HEK293 (cell line): Measurements from ENCODE around the gene RNF215.

ENCODE experiments used
- CTCF ChIA-PET: fragments of 350-600 bp; formaldehyde crosslinking; extraction: SDS; loops from one replicate; lab custom pipeline; 2021; ENCODE audit warnings: antibody characterized with exemption; lab: Yijun Ruan, JAX
- POLR2A ChIA-PET: fragments of 300-600 bp; formaldehyde crosslinking; extraction: SDS; loops from one replicate; lab custom pipeline; 2020; ENCODE audit warnings: antibody characterized with exemption, inconsistent platforms; lab: Yijun Ruan, JAX
- H3K27ac ChIP-seq: fragments of 200-500 bp; sonication (Bioruptor generic); 2 replicates; pipeline ENCODE4 v1.5.1; 2014; ENCODE audit warnings: low read depth, low read length, control low read depth, inconsistent platforms; ENCODE audit errors: extremely low read depth
- H3K36me3 ChIP-seq, 2 experiments: fragments of 200-500 bp in 1 of 2; sonication (Bioruptor generic) in 1 of 2; 1 replicate in 1 of 2; 2 replicates in 1 of 2; pipeline ENCODE4 v1.5.1; 2014 to 2017; ENCODE audit warnings: inconsistent platforms in 2 of 2, low read length in 2 of 2; ENCODE audit not compliant: control insufficient read depth in 2 of 2, insufficient read depth in 1 of 2
- H3K4me1 ChIP-seq: fragments of 200-500 bp; sonication (Bioruptor generic); 2 replicates; pipeline ENCODE4 v1.5.1; 2014; ENCODE audit warnings: mild to moderate bottlenecking, low read length, inconsistent platforms; ENCODE audit not compliant: control insufficient read depth, insufficient read depth
- H3K4me3 ChIP-seq: 2 replicates; pipeline ENCODE4 v1.5.1; 2011; ENCODE audit warnings: low read depth, mild to moderate bottlenecking, control low read depth, low read length, moderate library complexity
- H3K9me3 ChIP-seq: fragments of 200-500 bp; sonication (Bioruptor generic); 2 replicates; pipeline ENCODE4 v1.5.1; 2014; ENCODE audit warnings: low read depth, low read length, inconsistent platforms; ENCODE audit not compliant: control insufficient read depth, insufficient read depth
- ELK4 ChIP-seq: IDR thresholded peaks from 2 replicates; pipeline ENCODE4 v1.6.1; 2011; ENCODE audit warnings: mild to moderate bottlenecking, low read depth, low read length, borderline replicate concordance
- HOXD13 ChIP-seq: sonication (generic); formaldehyde crosslinking; IDR thresholded peaks from 2 replicates; pipeline ENCODE4 v1.8.0; 2022; ENCODE audit warnings: missing genetic modification reagents, borderline replicate concordance
- KLF8 ChIP-seq: fragments of 450-650 bp; formaldehyde crosslinking; IDR thresholded peaks from 2 replicates; pipeline ENCODE4 v1.5.1; 2016; ENCODE audit warnings: missing biosample characterization, missing genetic modification characterization
- RBAK ChIP-seq: fragments of 450-650 bp; formaldehyde crosslinking; IDR thresholded peaks from 2 replicates; pipeline ENCODE4 v1.5.1; 2016; ENCODE audit warnings: missing biosample characterization, missing genetic modification characterization
- SCRT1 ChIP-seq: fragments of 450-650 bp; formaldehyde crosslinking; IDR thresholded peaks from 2 replicates; pipeline ENCODE4 v1.5.1; 2016; ENCODE audit warnings: missing biosample characterization, missing genetic modification characterization, borderline replicate concordance
- SCRT2 ChIP-seq: fragments of 450-650 bp; formaldehyde crosslinking; IDR thresholded peaks from 2 replicates; pipeline ENCODE4 v1.5.1; 2016; ENCODE audit warnings: missing biosample characterization, missing genetic modification characterization
- ZFP3 ChIP-seq: fragments of 450-650 bp; formaldehyde crosslinking; IDR thresholded peaks from 2 replicates; pipeline ENCODE4 v1.5.1; 2016; ENCODE audit warnings: low read depth, missing biosample characterization, missing genetic modification characterization
- ZNF433 ChIP-seq: fragments of 450-650 bp; formaldehyde crosslinking; IDR thresholded peaks from 2 replicates; pipeline ENCODE4 v1.5.1; 2016; ENCODE audit warnings: missing biosample characterization, missing genetic modification characterization, low read depth
- ZNF449 ChIP-seq: fragments of 450-650 bp; formaldehyde crosslinking; IDR thresholded peaks from 2 replicates; pipeline ENCODE4 v1.5.1; 2017; ENCODE audit warnings: missing biosample characterization, mild to moderate bottlenecking, missing genetic modification characterization, moderate library complexity
- ZNF629 ChIP-seq: fragments of 450-650 bp; formaldehyde crosslinking; IDR thresholded peaks from 2 replicates; pipeline ENCODE4 v1.5.1; 2017; ENCODE audit warnings: missing biosample characterization, missing genetic modification characterization
- ZNF692 ChIP-seq: fragments of 450-650 bp; formaldehyde crosslinking; IDR thresholded peaks from 2 replicates; pipeline ENCODE4 v1.5.1; 2016; ENCODE audit warnings: missing biosample characterization, missing genetic modification characterization
- ZNF747 ChIP-seq: fragments of 450-650 bp; formaldehyde crosslinking; IDR thresholded peaks from 2 replicates; pipeline ENCODE4 v1.5.1; 2016; ENCODE audit warnings: missing biosample characterization, missing genetic modification characterization
- TF ChIP-seq, protein P1 (sequence below): fragments of 450-650 bp; formaldehyde crosslinking; IDR thresholded peaks from 2 replicates; pipeline ENCODE4 v1.5.1; 2016; ENCODE audit warnings: missing biosample characterization, missing genetic modification characterization

The RNF215 gene

DNA sequence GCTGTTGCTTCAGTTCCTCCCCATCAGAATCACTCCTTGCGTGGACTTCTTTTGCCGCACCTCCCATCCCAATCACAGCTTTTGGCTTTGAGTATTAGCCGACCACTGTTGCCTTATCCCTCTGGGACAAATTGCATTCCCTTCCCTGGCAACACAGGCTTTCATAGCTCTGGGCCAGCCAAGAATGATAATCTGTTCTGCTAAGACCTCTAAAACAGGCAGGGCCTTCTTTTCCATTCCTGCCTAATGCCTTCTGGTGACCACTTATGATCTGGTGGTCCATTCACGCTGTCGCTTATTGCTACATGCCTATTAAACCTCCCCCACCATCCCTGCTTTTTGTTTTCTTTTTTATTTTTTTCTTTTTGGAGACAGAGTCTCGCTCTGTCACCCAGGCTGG is 19.2 kb upstream of the RNF215 start:
- H3K9me3 ChIP-seq = no peaks in the 10 kb centered on the region
- H3K4me1 ChIP-seq = no peaks in the 10 kb centered on the region
- CTCF ChIA-PET = interaction anchor here (0.6 to 1.8 kb wide), 5 partner anchors 16 to 75 kb away, joined by 3 to 6 read pairs (median 4); no protein-coding TSS in a partner anchor
- peaks cover 44 to 62% of the 10 kb centered on the region in 2 experiments for H3K36me3 ChIP-seq
- POLR2A ChIA-PET = no interaction called here
- H3K27ac ChIP-seq = no peak overlapping the region
- H3K4me3 ChIP-seq = no peak overlapping the region
- no peak for TF ChIP-seq ZFP3 (tag by site-specific recombination)

DNA sequence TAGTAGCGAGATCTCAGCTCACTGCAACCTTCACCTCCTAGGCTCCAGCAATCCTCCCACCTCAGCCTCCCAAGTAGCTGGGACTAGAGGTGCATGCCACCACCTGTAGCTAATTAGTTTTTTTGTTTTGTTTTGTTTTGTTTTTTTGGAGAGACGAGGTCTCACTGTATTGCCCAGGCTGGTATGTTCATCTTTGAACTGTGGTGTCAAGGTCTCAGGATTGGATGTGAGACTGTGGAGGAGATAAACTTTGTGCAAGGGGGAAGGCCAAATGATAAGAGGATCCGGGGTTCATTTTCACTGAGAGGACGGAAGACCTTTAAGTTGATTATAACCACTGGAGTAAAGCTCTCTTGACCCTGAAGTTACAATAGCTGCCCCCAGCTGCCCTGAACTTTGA is 18.5 kb upstream of the RNF215 start:
- Histone ChIP-seq H3K4me1 (no peaks in the 10 kb centered on the region), H3K36me3 (peaks cover 37 to 55% of the 10 kb centered on the region in 2 experiments), H3K9me3 (no peaks in the 10 kb centered on the region), H3K27ac (no peak overlapping the region), H3K4me3 (no peak overlapping the region)
- ChIA-PET CTCF (interaction anchor here (0.6 to 1.8 kb wide), 3 partner anchors 19 to 75 kb away, joined by 3 to 6 read pairs (median 6); no protein-coding TSS in a partner anchor), POLR2A (interaction anchor here (0.9 to 1.7 kb wide), 2 partner anchors 17 to 19 kb away, joined by 3 read pairs; no protein-coding TSS in a partner anchor)
- TF ChIP-seq SCRT2 = peak; percentile 26; the same call in 1 of the 2 replicates
- TF ChIP-seq SCRT1 (tag by site-specific recombination) = 0 out of 2 replicates have a peak, but pooled peaks have one; percentile 17
- TF ChIP-seq, protein P1, sequence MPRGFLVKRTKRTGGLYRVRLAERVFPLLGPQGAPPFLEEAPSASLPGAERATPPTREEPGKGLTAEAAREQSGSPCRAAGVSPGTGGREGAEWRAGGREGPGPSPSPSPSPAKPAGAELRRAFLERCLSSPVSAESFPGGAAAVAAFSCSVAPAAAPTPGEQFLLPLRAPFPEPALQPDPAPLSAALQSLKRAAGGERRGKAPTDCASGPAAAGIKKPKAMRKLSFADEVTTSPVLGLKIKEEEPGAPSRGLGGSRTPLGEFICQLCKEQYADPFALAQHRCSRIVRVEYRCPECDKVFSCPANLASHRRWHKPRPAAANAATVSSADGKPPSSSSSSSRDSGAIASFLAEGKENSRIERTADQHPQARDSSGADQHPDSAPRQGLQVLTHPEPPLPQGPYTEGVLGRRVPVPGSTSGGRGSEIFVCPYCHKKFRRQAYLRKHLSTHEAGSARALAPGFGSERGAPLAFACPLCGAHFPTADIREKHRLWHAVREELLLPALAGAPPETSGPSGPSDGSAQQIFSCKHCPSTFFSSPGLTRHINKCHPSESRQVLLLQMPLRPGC = no peak

DNA sequence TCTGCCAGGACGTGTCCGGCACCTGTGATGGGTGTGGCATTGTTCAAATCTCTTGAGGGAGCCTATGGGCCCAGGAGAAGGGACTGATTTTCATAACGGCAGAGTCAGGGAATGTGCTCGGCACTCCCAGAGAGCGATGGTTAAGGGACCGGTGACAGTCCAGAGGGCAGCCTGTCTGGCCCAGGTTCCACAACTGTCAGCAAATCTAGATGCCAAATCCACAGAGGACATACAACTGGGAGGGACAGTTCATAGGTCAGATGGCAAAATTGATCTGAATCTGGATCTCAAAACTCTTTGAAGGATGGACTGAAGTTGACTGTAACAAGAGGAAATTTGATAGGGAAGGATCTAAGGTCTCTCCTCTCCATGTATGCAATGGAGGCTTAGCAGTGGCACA is 17.1 kb upstream of the RNF215 start:
- Histone ChIP-seq H3K9me3 (no peaks in the 10 kb centered on the region), H3K36me3 (peaks cover 28 to 48% of the 10 kb centered on the region in 2 experiments), H3K27ac (no peak overlapping the region), H3K4me1 (no peaks in the 10 kb centered on the region), H3K4me3 (no peak overlapping the region)
- CTCF ChIA-PET = interaction anchor here (0.6 to 0.9 kb wide), 3 partner anchors 76 to 115 kb away, joined by 3 to 4 read pairs (median 3); partner anchors contain the start of gene CASTOR1
- TF ChIP-seq ZNF629 (no peak), ZNF747 (tag by site-specific recombination) (no peak), HOXD13 (CRISPR knock-in tag) (no peak), ZNF433 (tag by site-specific recombination) (no peak), KLF8 (tag by site-specific recombination) (no peak), ZNF449 (tag by site-specific recombination) (no peak), ELK4 (no peak), ZNF692 (no peak), RBAK (no peak)
- POLR2A ChIA-PET = interaction anchor here (1.7 kb wide), 1 partner anchor 18 kb away, joined by 3 read pairs; no protein-coding TSS in a partner anchor
